ENCODE measurements around the gene ACSM6. TPM values are rescaled to one million over a fixed set of nuclear protein-coding genes. Genes with fewer than 3 reads are reported as not detected.

ACSM6 gene
- total RNA-seq, 1 donor from 2014 or later, result not detected

GRCh38 chr10:95208702-95209391 is 14.8 kb downstream of the ACSM6 start:
- H3K27me3 Mint-ChIP-seq (ENCODE audit: low read depth), result no peaks in the 10 kb centered on the region
- no peak for DNase-seq (ENCODE audit: low read depth, low spot score)
- H3K9me3 Mint-ChIP-seq, result peaks cover 2% of the 10 kb centered on the region
- H3K27ac Mint-ChIP-seq (ENCODE audit: unreplicated experiment), result no peak overlapping the region
- H3K36me3 Mint-ChIP-seq (ENCODE audit: low read depth), result peaks cover 5% of the 10 kb centered on the region
- peak; percentile 59 for TF ChIP-seq CTCF (conservative IDR thresholded peaks at IDR 0.05)
- H3K4me1 Mint-ChIP-seq, result peaks cover 19% of the 10 kb centered on the region
- H3K4me3 Mint-ChIP-seq, result no peak overlapping the region

- Mint-ChIP-seq H3K4me3 (no peak overlapping the region), H3K4me1 (peaks cover 16% of the 10 kb centered on the region), H3K27ac (ENCODE audit: unreplicated experiment) (no peak overlapping the region), H3K36me3 (ENCODE audit: low read depth) (peaks cover 6% of the 10 kb centered on the region), H3K27me3 (ENCODE audit: low read depth) (no peaks in the 10 kb centered on the region), H3K9me3 (peaks cover 2% of the 10 kb centered on the region)
- TF ChIP-seq CTCF (conservative IDR thresholded peaks at IDR 0.05), result no peak
- no peak for DNase-seq (ENCODE audit: low read depth, low spot score)
Measured at GRCh38 chr10:95209509-95210127, 15.6 kb downstream of the ACSM6 start.

- no peak for TF ChIP-seq CTCF (conservative IDR thresholded peaks at IDR 0.05)
- H3K4me1 Mint-ChIP-seq, result peaks cover 16% of the 10 kb centered on the region
- no peak overlapping the region for H3K4me3 Mint-ChIP-seq
- H3K36me3 Mint-ChIP-seq (ENCODE audit: low read depth), result peaks cover 14% of the 10 kb centered on the region
- peaks cover 7% of the 10 kb centered on the region for H3K9me3 Mint-ChIP-seq
- no peak overlapping the region for H3K27ac Mint-ChIP-seq (ENCODE audit: unreplicated experiment)
- no peaks in the 10 kb centered on the region for H3K27me3 Mint-ChIP-seq (ENCODE audit: low read depth)
- DNase-seq (ENCODE audit: low read depth, low spot score), result no peak
Measured at GRCh38 chr10:95211606-95212279, 17.7 kb downstream of the ACSM6 start.

- no peaks in the 10 kb centered on the region for H3K27me3 Mint-ChIP-seq (ENCODE audit: low read depth)
- peaks cover 8% of the 10 kb centered on the region for H3K9me3 Mint-ChIP-seq
- H3K36me3 Mint-ChIP-seq (ENCODE audit: low read depth), result peaks cover 21% of the 10 kb centered on the region
- H3K4me3 Mint-ChIP-seq, result no peak overlapping the region
- no peak for DNase-seq (ENCODE audit: low read depth, low spot score)
- no peak for TF ChIP-seq CTCF (conservative IDR thresholded peaks at IDR 0.05)
- H3K4me1 Mint-ChIP-seq, result peaks cover 10% of the 10 kb centered on the region
- H3K27ac Mint-ChIP-seq (ENCODE audit: unreplicated experiment), result no peak overlapping the region
Measured at GRCh38 chr10:95214369-95214768, 20.3 kb downstream of the ACSM6 start.

GRCh38 chr10:95214793-95215192 is 20.8 kb downstream of the ACSM6 start:
- Mint-ChIP-seq H3K27me3 (ENCODE audit: low read depth) (no peaks in the 10 kb centered on the region), H3K4me1 (peaks cover 10% of the 10 kb centered on the region), H3K9me3 (peaks cover 8% of the 10 kb centered on the region), H3K4me3 (no peak overlapping the region), H3K36me3 (ENCODE audit: low read depth) (peaks cover 25% of the 10 kb centered on the region), H3K27ac (ENCODE audit: unreplicated experiment) (no peak overlapping the region)
- TF ChIP-seq CTCF (conservative IDR thresholded peaks at IDR 0.05), result no peak
- no peak for DNase-seq (ENCODE audit: low read depth, low spot score)
